HCT116 (cell line): Measurements from ENCODE around the gene MTHFSD. TPM values are rescaled to one million over a fixed set of nuclear protein-coding genes. Genes with fewer than 3 reads are reported as not detected.

ENCODE experiments used
- ATAC-seq: fragments of 200-7000 bp; cut with Tn5 transposase; 2 replicates; pipeline ENCODE4 v1.9.1; 2020; ENCODE audit warnings: mild to moderate bottlenecking, moderate library complexity
- BruUV-seq: library from RNA; stranded (reverse); fragments of 400-500 nt; replicated peaks from 2 replicates; lab custom pipeline; 2021; lab: Mats Ljungman, UMichigan
- CTCF ChIA-PET: fragments of 300-600 bp; sonication (Branson Sonifier 250); formaldehyde crosslinking; loops from one replicate; lab custom pipeline; 2021; ENCODE audit warnings: antibody characterized with exemption; lab: Charles Lee
- POLR2A ChIA-PET: fragments of 300-600, 350-600 bp; sonication (Branson Sonifier 250); formaldehyde crosslinking; loops from one replicate; lab custom pipeline; 2021; ENCODE audit warnings: antibody characterized with exemption; lab: Charles Lee
- RAD21 ChIA-PET, 2 experiments: fragments of 300-600 bp; sonication (Branson Sonifier 250); formaldehyde crosslinking; loops; one replicate each; lab custom pipeline; 2023; ENCODE audit warnings: low total read pairs in 2 of 2; ENCODE audit not compliant: uncharacterized antibody in 2 of 2, unreplicated experiment in 2 of 2, low non-redundant PET in 1 of 2; lab: Charles Lee
- DNase-seq: peaks from one replicate; pipeline ENCODE4 v3.0.0-alpha.2; 2010; ENCODE audit warnings: low read depth, low spot score
- H2AFZ ChIP-seq: fragments of 200-600 bp; shearing (Covaris generic), sonication (generic); 2 replicates; pipeline ENCODE4 v1.6.1; 2017; ENCODE audit warnings: low read depth, mixed run types, mixed read lengths, antibody characterized with exemption, low read length; ENCODE audit not compliant: poor library complexity, severe bottlenecking
- H3K27ac ChIP-seq: 2 replicates; pipeline ENCODE4 v1.5.1; 2012; ENCODE audit warnings: low read depth, low read length
- H3K27me3 ChIP-seq: fragments of 200-600 bp; sonication (generic); 2 replicates; pipeline ENCODE4 v1.6.1; 2016; ENCODE audit warnings: mixed run types, low read length, mixed read lengths; ENCODE audit not compliant: insufficient read depth
- H3K36me3 ChIP-seq, 2 experiments: fragments of 200-500 bp in 1 of 2; fragments of 200-600 bp in 1 of 2; sonication (Bioruptor generic) in 1 of 2; sonication (generic) in 1 of 2; 2 replicates each; pipeline versions ENCODE4 v1.5.1 to v1.6.1; 2014 to 2016; ENCODE audit warnings: low read length in 2 of 2, inconsistent platforms in 1 of 2, mixed read lengths in 1 of 2, mixed run types in 1 of 2; ENCODE audit not compliant: insufficient read depth in 2 of 2, control insufficient read depth in 1 of 2
- H3K4me1 ChIP-seq, 2 experiments: fragments of 200-600 bp in 1 of 2; sonication (generic) in 1 of 2; 2 replicates each; pipeline versions ENCODE4 v1.5.1 to v1.6.1; 2012 to 2017; ENCODE audit warnings: low read length in 2 of 2, inconsistent platforms in 1 of 2, mild to moderate bottlenecking in 1 of 2, mixed read lengths in 1 of 2, mixed run types in 1 of 2, moderate library complexity in 1 of 2; ENCODE audit not compliant: insufficient read depth in 2 of 2, control insufficient read depth in 1 of 2
- H3K4me2 ChIP-seq: fragments of 200-600 bp; sonication (generic); 2 replicates; pipeline ENCODE4 v1.6.1; 2017; ENCODE audit warnings: mixed run types, low read length, mixed read lengths
- H3K4me3 ChIP-seq, 2 experiments: fragments of 200-600 bp in 1 of 2; sonication (generic) in 1 of 2; replicated peaks in 1 of 2; 2 replicates each; pipeline ENCODE4 v1.5.1; 2011 to 2016; ENCODE audit warnings: low read length in 2 of 2, control low read depth in 1 of 2, low read depth in 1 of 2, mild to moderate bottlenecking in 1 of 2, mixed read lengths in 1 of 2, mixed run types in 1 of 2
- H3K79me2 ChIP-seq: fragments of 200-600 bp; sonication (generic); 2 replicates; pipeline ENCODE4 v1.6.1; 2017; ENCODE audit warnings: mild to moderate bottlenecking, mixed run types, low read length, moderate library complexity, mixed read lengths; ENCODE audit not compliant: insufficient read depth
- H3K9ac ChIP-seq: fragments of 200-600 bp; sonication (generic); 2 replicates; pipeline ENCODE4 v1.6.1; 2016; ENCODE audit warnings: low read length, mixed read lengths
- H3K9me2 ChIP-seq: fragments of 200-600 bp; sonication (generic), shearing (Covaris generic); 2 replicates; pipeline ENCODE4 v1.6.1; 2017; ENCODE audit warnings: mixed run types, mild to moderate bottlenecking, moderate library complexity; ENCODE audit not compliant: insufficient read depth
- H3K9me3 ChIP-seq, 2 experiments: fragments of 200-500 bp in 1 of 2; fragments of 200-600 bp in 1 of 2; sonication (Bioruptor generic) in 1 of 2; sonication (generic) in 1 of 2; 2 replicates each; pipeline ENCODE4 v1.6.1; 2014 to 2017; ENCODE audit warnings: low read length in 2 of 2, mixed read lengths in 2 of 2, inconsistent platforms in 1 of 2, low read depth in 1 of 2, mild to moderate bottlenecking in 1 of 2, mixed run types in 1 of 2, moderate library complexity in 1 of 2; ENCODE audit not compliant: control insufficient read depth in 1 of 2, insufficient read depth in 1 of 2
- H4K20me1 ChIP-seq: fragments of 200-600 bp; sonication (generic), shearing (Covaris generic); 2 replicates; pipeline ENCODE4 v1.6.1; 2017; ENCODE audit warnings: mixed run types, mild to moderate bottlenecking, moderate library complexity; ENCODE audit not compliant: insufficient read depth
- EZH2 ChIP-seq: fragments of 200-600 bp; sonication (generic); IDR thresholded peaks from 2 replicates; pipeline ENCODE4 v1.6.1; 2017; ENCODE audit warnings: antibody characterized with exemption, mixed run types
- FOSL1 ChIP-seq: IDR thresholded peaks from 2 replicates; pipeline ENCODE4 v1.6.1; 2012; ENCODE audit warnings: low read depth
- JUND ChIP-seq: IDR thresholded peaks from 2 replicates; pipeline ENCODE4 v1.6.1; 2012
- REST ChIP-seq: IDR thresholded peaks from 2 replicates; pipeline ENCODE4 v1.6.1; 2012; ENCODE audit warnings: low read depth
- SIN3A ChIP-seq: IDR thresholded peaks from 2 replicates; pipeline ENCODE4 v1.6.1; 2012; ENCODE audit warnings: low read depth
- SRF ChIP-seq: IDR thresholded peaks from 2 replicates; pipeline ENCODE4 v1.6.1; 2012; ENCODE audit warnings: low read depth
- intact Hi-C: fragments of 100-400 bp; cut with micrococcal nuclease; formaldehyde crosslinking; loops from 2 replicates; pipeline ENCODE4 v1.10.0; 2022
- total RNA-seq: library from RNA; stranded (reverse); gene quantifications from one replicate; pipeline ENCODE4 v1.2.1, GENCODE V29; 2021; ENCODE audit not compliant: unreplicated experiment

The MTHFSD gene
- total RNA-seq, 1 experiment from 2014 or later: 33.1 TPM

GRCh38 chr16:86499440-86499786, 55.6 kb downstream of the MTHFSD start (continued):
- no peak for TF ChIP-seq REST

GRCh38 chr16:86498671-86499439, 56.2 kb downstream of the MTHFSD start:
- Histone ChIP-seq H2AFZ (no peak overlapping the region), H3K36me3 (no peaks in the 10 kb centered on the region), H3K9me3 (no peaks in the 10 kb centered on the region), H4K20me1 (no peaks in the 10 kb centered on the region), H3K4me2 (no peak overlapping the region), H3K79me2 (no peaks in the 10 kb centered on the region), H3K4me3 (no peak overlapping the region), H3K27me3 (peaks cover 44% of the 10 kb centered on the region), H3K4me1 (peaks cover 0 to 5% of the 10 kb centered on the region in 2 experiments; a peak in 1 of 4 replicates), H3K27ac (no peak overlapping the region), H3K9ac (no peak overlapping the region), H3K9me2 (no peaks in the 10 kb centered on the region)
- TF ChIP-seq JUND (no peak), SRF (no peak), FOSL1 (no peak), SIN3A (no peak), EZH2 (no peak)
- DNase-seq: no peak
- RAD21 ChIA-PET: no interaction called here
- CTCF ChIA-PET: interaction anchor here (0.6 kb wide), 1 partner anchor 19 kb away, joined by 3 read pairs; no protein-coding TSS in a partner anchor
- ATAC-seq: no peak
- BruUV-seq: no TSS peak
- POLR2A ChIA-PET: no interaction called here
- intact Hi-C loops: no loop called here
